ENCODE measurements around the gene HTR3B.
A peak's percentile ranks its signal among the peaks of the same experiment; 100 is the strongest.
"Not testable (repeated sequence)": the region's sequence is repeated elsewhere in the genome, so short reads cannot be mapped to it uniquely, and the experiment has no call there.

The HTR3B gene

DNA sequence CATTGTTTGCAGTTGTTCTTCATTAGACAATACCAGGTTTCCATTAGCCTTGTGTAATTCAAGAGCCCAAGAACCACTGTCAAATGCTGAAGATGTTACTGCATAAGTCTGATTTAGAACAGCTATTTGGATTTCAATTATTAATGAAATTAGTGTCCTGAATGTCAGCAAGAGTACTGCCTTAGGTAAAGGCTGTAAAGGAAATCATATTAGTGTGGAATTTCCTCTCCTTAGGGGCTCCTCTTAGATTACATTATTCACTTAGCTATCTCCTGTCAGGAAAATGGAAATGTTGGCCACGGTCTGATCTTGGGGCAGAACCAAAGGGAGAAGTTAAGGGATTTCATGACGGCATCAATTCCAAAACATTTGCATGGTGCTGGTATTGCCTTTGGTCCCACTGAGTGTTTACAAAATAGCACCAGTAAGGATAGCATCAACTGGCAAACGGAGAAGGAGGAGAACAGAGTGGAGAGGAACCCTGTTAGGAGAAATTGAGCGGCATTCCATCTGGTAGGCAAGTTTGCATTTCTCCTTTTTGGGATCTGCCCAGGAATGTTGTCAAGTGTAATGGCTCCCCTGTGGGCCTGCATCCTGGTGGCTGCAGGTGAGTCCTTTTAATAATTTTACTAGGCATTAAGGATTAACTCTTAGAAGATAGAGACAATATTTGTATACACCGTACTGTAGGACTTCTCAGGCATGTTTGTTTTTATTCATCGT is at the start of gene HTR3B:
TSS of gene HTR3B (plus strand) at position 418 of the 723 bp plus-strand sequence. CDS start at position 556, 138 bp downstream.
- no peak for DNase-seq (ENCODE audit: low read depth)

- no peak for DNase-seq (ENCODE audit: low read depth)
Observed at GRCh38 chr11:113855803-113856202, 48.8 kb upstream of the HTR3B start.

DNA sequence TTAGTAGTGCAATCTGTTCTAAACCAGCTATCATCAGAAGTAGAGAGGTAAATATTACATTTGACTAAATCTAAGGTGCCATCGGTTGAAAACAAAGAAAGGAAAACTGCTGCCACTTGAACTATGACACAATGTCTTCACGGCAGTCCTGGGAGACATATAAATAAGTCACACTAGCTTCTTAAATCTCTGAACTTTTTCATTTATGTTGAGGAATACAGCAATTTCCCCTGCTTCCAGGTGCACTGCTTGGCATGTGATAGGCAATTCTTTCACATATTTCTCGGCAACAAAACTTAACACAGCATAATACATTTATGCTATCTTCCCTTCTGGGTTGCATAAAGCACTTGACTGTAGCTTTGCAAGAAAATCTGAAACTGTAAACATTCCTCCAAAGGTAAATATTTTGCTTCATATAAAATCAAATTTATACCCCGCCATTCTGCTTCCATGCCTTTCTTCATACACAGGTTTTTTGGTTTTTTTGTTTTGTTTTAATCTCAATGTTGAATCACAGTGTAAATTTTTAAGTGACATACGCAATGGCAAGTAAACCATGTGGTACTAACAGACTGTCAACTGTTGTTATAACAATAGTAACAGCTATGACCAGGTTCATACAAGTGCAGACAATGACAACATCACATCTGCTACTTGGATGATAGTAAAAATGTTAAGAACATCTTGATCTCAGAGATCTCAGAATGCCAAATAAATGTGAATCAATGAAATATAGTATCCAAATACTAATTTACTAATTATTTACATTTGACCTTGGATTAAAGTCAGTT is 47.4 kb upstream of the HTR3B start:
- DNase-seq (ENCODE audit: low read depth), result no peak

DNA sequence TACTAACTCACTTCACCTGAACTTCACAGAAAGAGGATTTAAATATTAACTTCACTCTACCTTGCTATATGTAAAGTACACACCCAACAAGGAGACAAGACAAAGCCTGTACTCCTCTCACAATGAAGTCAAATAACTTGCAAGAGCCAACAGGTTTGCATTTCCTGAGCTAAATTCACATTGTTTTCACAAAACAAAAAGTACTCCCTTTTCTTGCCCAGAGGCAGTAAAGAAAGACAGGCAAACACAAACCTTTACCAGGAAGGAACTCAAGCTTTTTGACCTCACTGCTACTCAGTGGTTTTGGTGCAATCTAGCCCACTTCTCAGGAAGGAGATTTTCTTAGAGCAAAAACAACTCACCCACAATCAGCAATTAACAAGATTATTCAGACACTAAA is 44.9 kb upstream of the HTR3B start:
- no peak for DNase-seq (ENCODE audit: low read depth)

DNA sequence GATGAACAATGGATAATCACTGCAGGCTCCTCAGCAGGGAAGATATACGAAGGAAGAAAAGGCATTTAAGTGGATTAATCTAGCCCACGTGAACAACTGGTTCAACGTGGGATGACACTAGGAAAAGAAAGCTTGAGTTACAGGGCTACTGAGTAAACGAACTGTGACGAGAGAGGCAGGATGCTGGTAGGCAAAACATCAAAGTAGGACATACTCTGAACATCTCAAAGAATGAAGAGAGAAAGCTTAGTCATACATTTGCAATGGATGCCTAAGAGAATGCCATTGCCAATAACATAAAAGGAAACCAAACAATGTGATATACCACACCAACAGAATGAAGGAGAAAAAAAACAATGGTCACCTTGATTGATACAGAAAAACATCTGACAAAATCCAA is 42.2 kb upstream of the HTR3B start:
- DNase-seq (ENCODE audit: low read depth), result peak; percentile 89

- DNase-seq (ENCODE audit: low read depth), result no peak
Observed at GRCh38 chr11:113864410-113864809, 40.2 kb upstream of the HTR3B start.

- no peak for DNase-seq (ENCODE audit: low read depth)
Observed at GRCh38 chr11:113865873-113866272, 38.7 kb upstream of the HTR3B start.

- DNase-seq (ENCODE audit: low read depth), result no peak
Observed at GRCh38 chr11:113867843-113868503, 36.6 kb upstream of the HTR3B start.

- no peak for DNase-seq (ENCODE audit: low read depth)
Observed at GRCh38 chr11:113871336-113871735, 33.3 kb upstream of the HTR3B start.

DNA sequence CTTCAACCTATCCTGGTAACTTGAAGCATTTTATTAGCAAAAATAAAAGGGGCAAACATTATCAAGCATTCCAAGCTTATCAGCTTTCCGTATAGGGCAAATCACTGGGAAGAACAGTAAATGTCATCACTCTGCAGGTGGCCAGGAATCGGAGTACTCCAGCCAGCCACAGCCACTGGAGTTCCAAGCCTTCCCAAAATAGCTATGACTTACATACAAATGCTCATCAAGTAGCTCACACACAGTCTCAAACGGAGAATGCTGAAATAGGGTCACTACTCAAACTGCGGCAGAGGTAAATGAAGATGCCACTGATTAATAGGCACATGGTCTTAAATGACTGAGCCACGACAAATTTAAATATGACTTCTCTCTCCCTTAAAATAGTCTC is 31.4 kb upstream of the HTR3B start:
- no peak for DNase-seq (ENCODE audit: low read depth)

- no peak for DNase-seq (ENCODE audit: low read depth)
Observed at GRCh38 chr11:113874096-113874495, 30.5 kb upstream of the HTR3B start.

DNA sequence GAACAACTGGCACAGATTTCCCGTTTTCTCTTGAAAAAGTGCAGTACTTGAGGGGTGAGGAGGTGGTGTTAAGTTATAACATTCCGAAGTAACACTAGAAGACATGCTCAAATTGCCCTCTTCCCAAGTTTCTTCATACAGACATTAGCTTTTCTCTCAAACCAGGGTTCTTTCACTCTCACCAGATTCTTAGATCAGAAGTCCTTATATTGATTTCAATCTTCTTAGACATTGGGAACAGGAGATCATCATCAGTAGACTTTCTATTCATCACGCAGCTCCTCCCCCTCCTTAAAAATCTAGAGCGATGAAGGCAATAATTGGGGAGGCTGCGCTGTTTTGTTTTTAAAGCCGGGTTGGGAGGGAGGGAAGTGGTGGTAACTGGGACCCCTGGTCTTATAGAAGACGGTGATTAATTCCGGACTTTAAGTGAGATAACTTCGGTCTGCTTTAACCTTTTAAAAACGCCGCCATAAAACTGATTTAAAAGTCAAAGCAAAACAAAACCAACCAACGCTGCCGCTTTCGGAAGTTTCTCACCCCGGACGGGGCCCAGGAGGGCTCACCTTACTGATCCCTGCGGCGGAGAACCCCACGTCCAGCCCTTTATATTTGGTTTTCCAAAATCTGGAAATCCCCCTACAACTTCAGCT is 29.9 kb upstream of the HTR3B start:
- DNase-seq (ENCODE audit: low read depth), result peak; percentile 39

DNA sequence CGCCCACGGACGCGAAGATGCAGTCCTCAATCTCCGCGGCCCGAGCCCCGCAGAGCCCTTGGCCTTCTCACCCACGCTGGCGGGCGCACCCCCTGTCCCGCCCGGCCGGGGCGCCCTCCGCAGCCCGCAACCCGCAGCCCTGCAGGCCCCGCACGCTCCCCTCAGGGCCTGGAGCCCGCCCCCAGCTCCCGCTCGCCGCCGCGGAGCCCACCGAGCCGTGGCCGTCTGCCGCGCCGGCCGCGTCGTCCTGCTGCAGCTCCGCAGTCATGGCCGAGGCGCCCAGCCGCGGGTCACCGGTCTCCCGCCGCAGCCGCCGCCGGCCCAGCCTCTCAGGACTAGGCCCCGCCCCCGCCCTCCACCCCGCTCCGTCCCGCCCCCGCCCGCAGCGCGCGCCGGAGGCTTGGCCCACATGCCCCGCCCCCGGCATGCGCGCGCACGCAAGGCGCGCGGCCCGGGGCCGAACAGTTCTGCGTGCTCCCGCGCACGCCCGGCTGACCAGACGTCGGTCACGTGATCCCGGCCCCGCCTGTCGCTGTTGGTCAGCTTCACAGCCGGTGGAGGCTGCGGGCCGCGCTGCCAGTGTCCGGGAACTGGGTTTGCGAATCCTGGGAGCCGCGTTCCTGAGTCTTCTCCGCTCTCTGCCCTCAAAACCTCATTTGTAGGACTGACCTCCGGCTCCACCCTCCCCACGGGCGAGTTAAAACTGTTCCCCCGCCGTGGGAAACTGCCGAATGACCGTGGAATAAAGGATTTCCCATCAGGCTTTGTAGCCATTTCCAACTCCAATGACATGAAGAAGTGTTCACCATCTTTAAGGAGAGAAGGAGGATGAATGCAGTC is 29.1 kb upstream of the HTR3B start, which contains the start of gene USP28:
TSS of gene USP28 (minus strand) at position 339 of the 840 bp plus-strand sequence. CDS start at position 268, 71 bp downstream.
- DNase-seq (ENCODE audit: low read depth), result peak; percentile 96

DNA sequence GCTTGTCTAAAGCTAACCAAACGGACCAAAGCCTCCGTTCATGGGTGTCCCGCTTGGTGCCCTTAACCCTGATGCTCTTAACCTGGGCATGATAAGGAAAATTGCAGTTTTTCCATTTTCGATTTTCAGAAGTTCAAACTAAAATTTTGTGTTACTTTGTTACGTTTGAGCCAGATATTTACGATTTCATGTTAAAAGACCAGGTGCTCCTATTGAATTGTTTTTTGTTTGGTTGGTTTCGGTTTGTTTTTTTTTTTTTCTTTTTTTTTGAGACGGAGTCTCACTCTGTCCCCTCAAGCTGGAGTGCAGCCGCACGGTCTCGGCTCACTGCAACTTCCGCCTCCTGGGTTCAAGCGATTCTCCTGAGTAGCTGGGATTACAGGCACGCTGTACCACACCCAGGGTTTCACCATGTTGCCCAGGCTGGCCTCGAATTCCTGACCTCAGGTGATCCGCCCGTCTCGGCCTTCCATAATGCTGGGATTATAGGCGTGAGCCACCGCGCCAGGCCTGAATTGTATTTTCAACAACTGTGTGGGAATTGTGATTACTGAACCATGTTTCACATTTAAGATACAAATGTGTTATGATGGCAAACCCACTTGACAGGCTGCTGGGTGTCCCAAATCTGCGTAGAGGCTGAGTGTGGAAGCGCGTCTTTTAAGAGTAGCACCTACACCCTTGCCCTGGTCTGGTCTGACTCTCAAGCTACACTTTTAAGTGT is 28.4 kb upstream of the HTR3B start:
- DNase-seq (ENCODE audit: low read depth), result no peak

- no peak for DNase-seq (ENCODE audit: low read depth)
Observed at GRCh38 chr11:113876798-113877669, 27.6 kb upstream of the HTR3B start.

DNA sequence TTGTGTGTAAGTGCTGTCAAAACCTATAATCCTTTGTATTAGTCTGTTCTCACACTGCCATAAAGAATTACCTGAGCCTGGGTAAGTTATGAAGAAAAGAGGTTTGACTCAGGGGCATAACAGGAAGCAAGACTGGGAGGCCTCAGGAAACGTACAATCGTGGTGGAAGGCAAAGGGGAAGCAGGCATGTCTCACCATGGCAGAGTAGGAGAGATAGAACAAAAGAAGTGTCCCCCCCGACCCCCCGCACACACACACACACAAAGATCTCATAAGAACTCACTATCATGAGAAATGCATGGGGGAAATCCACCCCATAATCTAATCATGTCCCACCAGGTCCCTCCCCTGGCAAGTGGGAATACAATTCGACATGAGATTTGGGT is 26.9 kb upstream of the HTR3B start:
- DNase-seq (ENCODE audit: low read depth), result no peak

- DNase-seq (ENCODE audit: low read depth), result not testable (repeated sequence)
Observed at GRCh38 chr11:113879446-113879845, 25.1 kb upstream of the HTR3B start.

DNA sequence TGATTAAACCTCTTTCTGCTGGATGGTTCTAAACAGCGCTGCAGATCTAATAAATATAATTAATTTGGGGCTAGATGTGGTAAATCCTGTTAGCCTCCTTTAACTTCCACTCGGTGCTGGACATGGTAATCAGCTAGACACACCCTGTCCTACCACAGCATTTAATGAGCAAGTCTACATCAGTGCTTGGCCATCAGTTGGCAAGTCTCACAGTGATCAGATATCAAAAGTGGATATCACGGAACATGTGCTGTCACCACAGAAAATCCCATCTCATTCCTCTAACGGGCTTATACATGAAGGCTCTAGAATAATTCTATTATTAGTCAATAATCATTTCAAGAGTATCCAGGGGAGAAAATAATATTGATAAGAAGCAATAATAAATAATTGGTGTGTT is 23.6 kb upstream of the HTR3B start:
- no peak for DNase-seq (ENCODE audit: low read depth)

DNA sequence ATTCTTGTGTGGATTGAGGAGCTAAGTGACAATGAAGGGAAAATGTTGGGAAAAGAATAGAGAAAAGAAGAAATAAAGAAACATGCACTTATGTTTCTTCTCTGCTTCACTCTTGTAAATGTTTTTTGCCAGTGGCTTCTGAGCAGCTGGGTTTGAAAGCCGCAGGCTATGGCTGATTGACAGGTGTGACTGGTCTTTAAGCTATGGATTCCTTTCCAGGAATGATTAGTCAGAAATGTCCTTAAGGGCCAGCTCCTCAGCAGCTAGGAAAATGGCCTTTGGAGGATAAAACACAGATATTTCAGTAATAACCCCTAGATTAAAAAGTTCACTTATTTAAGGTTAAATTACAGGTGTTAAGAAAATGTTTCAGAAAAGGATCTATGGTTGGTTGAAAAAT is 22.7 kb upstream of the HTR3B start:
- no peak for DNase-seq (ENCODE audit: low read depth)

DNA sequence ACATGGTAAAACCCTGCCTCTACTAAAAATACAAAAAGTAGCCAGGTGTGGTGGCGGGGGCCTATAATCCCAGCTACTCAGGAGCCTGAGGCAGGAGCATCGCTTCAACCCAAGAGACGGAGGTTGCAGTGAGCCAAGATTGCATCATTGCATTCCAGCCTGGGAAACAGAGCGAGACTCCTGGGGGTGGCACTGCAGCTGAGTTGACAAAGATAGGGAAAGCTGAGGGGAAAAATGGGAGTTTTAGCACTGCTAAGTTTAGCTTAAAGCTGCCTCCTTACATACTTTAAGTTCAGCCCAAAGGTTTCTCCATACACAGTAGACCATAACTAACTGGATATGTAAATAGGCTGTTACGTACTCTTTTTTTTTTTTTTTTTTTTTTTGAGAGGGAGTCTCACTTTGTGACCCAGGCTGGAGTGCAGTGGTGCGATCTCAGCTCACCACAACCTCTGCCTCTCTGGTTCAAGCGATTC is 20.2 kb upstream of the HTR3B start:
- peak; percentile 54 for DNase-seq (ENCODE audit: low read depth)
